HG03565 (cell line): ENCODE results near the gene AP1S1.

Source experiments
- ATAC-seq: cut with Tn5 transposase; IDR thresholded peaks from one replicate; pipeline ENCODE4 v1.9.1; 2021; ENCODE audit warnings: mild to moderate bottlenecking, moderate library complexity; ENCODE audit not compliant: unreplicated experiment

Gene AP1S1

GRCh38 chr7:101169838-101170551 is 15.7 kb downstream of the AP1S1 start:
- no peak for ATAC-seq

DNA sequence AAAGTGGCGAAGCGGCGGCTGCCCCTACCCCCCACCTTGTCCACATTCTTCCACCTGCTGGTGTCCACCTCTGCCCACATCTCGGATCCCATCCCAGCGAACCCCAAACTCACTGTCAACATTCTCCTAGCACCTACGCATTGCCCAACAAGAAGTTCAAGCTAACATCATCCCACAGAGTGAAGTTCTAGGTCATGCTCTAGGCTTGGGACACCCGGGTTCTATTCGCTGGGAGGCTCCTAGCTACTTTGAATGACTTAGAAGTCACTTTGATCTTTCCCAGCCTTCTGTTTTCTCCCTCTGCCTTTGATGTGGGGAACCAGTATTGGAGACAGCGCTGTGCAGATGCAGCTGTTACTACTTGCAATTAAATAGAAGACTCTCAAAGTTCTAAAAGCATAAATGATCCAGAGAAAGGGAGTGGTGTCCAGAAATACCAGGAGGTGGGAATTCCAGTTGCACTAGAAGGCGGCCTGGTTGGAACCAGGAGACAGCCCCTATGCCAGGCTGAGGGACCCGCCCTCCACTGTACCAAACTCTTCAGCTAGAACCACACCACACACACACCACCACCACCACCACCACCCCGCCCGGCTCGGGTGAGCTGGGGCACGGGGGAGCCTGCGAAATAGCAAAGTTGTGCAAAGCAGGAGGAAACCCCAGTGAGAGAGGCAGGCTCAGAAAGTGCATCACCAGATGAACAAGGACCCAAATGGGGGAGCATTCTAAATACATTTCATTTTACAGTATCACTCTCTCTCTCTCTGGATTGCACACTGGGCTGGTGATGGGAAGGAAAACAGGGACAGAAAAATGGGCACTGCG is 16.6 kb downstream of the AP1S1 start:
- ATAC-seq = no peak

DNA sequence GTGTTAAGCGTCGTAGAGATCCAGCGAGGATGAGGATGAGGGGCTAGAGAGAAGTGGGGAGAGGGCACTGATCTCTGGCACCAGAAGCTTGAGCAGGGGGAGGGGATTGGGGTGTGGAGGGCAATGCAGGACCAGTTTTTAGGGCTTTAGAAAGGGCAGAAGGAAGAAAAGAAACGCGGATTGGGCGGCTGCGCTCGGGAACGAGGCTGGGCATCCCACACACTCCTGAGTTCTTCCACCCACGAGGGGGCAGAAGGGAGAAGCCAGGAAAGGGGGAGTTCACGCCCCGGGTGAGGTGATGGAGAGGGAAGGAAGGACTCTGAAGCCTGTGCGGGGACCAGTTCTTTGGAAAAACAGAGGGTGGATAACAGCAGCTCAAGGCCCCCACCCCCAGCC is 17.2 kb downstream of the AP1S1 start:
- ATAC-seq = no peak

GRCh38 chr7:101172005-101172853 is 18.0 kb downstream of the AP1S1 start:
- ATAC-seq = no peak

GRCh38 chr7:101172854-101173751 is 18.8 kb downstream of the AP1S1 start:
- ATAC-seq = no peak

- ATAC-seq = no peak
Measured at GRCh38 chr7:101173752-101174244, 19.5 kb downstream of the AP1S1 start.

- ATAC-seq = no peak
Measured at GRCh38 chr7:101174322-101174854, 20.1 kb downstream of the AP1S1 start.

DNA sequence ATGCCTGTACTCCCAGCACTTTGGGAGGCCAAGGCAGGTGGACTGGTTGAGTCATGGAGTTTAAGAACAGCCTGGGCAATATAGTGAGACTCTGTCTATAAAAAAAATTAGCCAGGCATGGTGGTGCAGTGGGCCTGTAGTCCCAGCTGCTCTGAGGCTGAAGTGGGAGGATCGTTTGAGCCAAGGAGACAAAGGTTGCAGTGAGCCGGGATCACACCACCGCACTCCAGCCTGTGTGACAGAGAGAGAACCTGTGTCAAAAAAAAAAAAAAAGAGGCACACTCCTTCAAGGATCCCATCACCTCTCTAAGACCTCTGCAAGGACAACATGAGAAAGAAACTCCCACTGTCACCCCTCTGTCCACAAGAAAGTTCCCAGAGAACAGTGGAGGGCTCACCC is 21.4 kb downstream of the AP1S1 start:
- ATAC-seq = no peak

DNA sequence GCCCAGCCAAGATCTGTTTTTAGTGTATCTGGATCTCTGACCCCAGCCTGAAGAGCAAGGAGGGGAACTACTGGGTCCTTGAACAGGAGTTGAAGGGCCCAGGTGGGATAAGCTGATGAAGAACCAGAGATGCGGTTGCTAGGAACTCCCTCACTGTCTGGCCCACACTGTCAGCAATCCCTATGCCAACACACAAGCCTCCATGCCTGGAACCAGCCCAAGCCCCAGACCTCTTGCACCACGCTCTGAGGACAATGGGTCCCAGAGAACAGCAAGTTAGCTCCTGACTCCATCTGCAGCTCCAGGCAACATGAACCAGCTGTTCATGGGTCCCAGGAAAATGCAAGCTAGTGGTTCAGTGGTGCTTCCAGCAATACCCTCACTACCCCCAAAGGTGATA is 23.4 kb downstream of the AP1S1 start:
- ATAC-seq = no peak

DNA sequence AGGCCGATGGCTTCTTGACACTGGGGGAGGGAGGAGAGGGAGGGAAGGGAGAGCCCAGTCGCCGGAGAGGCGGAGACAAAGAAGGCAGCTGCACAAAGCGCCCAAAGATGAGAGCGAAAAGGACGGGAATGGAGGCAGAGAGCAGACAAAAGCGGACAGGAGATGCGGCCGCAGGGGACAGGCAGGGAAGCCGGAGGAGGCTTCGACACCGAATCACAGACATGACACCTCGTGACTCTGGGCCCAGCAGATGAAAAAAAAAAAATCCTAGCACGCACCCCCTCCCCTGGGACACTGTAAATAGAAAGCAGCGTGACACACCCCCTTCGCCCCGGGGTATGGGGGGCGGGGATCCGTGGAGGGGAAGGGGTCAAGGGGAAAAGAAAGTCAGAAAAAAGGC is 24.8 kb downstream of the AP1S1 start:
- ATAC-seq = no peak

GRCh38 chr7:101179713-101180112 is 25.4 kb downstream of the AP1S1 start:
- no peak for ATAC-seq

DNA sequence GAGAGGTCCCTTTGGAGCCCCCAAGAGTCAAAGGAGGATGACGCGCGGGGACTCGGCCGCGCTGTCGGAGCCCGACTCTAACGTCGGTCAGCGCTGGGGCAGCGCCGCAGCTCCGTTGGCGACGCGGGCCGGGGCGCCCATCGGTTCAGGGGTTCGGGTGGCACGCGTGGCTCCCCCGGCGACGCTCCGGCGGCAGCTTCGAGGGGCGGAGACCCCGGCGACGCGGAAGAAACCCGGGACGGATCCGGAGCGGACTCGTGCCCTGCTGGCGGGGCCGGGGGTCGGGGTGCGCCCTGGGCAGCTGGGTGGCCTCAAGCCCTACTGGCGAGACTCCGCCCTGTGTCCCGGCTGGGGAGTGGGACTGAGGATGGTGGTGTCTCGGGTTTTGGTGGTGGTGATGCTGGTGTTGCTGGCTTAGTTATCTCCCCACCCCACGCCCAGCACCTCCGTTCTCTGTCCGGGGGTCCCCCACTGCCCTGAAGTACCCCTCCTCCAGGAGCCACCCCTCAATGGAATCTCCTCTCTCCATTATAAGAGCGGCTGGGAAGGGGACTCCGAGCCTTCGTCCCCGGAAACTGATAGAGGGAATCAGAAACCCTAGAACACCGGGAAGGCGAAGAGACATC is 26.0 kb downstream of the AP1S1 start, which contains the start of gene NAT16:
NAT16 (minus strand) TSS at position 164 of the 626 bp plus-strand sequence. CDS start 5,486 bp downstream, outside the sequence.
- no peak for ATAC-seq

DNA sequence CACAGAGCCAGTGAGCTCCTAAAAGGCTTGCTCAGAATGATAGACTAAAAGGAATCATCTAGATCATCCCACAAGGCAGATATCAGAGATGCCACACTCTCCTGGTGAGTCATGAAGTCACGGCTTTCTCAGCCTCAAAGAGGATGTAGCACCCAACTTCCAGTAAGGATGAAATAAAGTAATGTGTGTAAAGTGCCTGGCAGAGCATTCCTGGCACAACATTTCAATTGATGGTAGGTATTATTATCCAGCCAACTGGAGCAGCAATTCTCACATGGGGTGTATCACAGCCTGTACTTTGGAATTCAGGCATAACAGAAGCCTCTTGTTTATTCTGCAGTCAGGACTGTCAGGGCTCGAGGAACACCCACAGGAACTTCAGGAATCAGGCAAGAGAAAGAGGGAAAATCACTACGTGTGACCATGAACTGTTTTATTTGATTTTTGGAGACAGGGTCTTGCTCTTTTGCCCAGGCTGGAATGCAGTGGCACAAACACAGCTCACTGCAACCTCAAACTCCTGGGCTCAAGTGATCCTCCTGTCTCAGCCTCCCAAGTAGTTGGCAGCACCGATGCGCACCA is 31.1 kb downstream of the AP1S1 start:
- ATAC-seq = no peak

- no peak for ATAC-seq
Measured at GRCh38 chr7:101186194-101186593, 31.9 kb downstream of the AP1S1 start.

DNA sequence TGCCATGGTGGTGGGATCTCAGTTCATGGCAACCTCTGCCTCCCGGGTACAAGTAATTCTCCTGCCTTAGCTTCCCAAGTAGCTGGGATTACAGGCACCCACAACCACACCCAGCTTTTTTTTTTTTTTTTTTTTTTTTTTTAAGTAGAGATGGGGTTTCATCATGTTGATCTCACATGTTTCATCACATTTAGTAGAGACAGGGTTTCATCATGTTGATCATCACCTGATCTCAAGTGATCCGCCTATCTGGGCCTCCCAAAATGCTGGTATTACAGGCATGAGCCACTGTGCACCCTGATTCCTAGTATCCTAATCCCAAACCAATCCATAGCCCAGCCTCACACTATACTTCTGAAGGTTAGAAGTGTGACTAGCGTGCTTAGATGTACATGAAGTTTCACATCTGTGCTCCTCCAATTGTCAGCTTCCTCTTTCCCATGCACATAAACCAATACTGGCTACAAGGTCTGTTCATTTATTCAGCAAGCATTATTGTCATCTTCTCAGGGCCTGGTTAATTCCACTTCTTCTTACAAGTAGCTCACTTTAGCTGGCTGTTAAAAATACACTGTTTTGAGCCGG is 32.7 kb downstream of the AP1S1 start:
- no peak for ATAC-seq

- ATAC-seq = no peak
Measured at GRCh38 chr7:101189109-101189508, 34.8 kb downstream of the AP1S1 start.

GRCh38 chr7:101195884-101196283 is 41.6 kb downstream of the AP1S1 start:
- no peak for ATAC-seq

DNA sequence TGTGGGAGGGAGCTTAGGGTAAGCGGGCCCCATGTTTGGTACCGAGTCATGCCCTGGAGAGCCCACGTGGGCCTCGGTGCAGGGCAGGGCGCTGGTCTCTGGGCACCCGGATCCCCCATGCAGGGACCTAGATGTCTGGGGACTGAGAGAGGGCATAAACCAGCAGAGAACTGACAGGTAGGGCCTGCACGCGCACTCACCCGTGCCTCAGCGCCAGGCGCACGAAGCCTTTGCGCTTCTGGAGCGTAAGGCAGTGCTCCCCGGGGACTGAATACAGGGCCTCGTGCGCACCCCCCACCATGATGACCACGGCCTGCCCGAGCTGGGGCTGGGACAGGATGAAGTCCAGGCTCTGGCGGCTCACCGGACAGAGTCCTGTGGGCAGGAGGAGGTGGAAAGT is 43.7 kb downstream of the AP1S1 start:
- no peak for ATAC-seq

- no peak for ATAC-seq
Measured at GRCh38 chr7:101198476-101198875, 44.2 kb downstream of the AP1S1 start.
